GM23248 (cell line): ENCODE data around the gene HARS1.

ENCODE experiments used
- EZH2 ChIP-seq: fragments of 200-600 bp; sonication (generic); IDR thresholded peaks from 2 replicates; pipeline ENCODE4 v1.6.1; 2018; ENCODE audit warnings: antibody characterized with exemption, mild to moderate bottlenecking; ENCODE audit not compliant: insufficient read depth, poor library complexity, severe bottlenecking
- EZH2phosphoT487 ChIP-seq: fragments of 200-600 bp; sonication (generic); IDR thresholded peaks from 2 replicates; pipeline ENCODE4 v1.6.1; 2018; ENCODE audit warnings: antibody characterized with exemption, moderate library complexity, mild to moderate bottlenecking, low read depth; ENCODE audit not compliant: insufficient read depth

DNA sequence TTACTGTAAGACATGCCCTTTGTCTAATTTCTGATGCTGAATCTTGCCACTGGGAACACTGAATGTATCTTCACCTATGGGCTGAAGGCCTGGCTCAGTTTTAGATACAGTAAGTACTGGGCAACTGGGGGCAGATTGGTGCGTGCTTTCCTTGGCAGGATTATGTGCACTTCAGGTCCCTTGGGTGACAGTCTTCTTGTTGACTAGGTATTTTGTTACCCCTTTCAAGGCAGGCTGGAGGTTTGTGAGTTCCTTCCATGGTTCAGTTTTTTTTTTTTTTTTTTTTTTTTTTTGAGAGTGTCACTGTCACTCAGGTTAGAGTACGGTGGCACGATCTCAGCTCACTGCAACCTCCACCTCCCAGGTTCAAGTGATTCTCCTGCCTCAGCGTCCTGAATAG, 16.6 kb upstream of the HARS1 start:
- TF ChIP-seq EZH2phosphoT487 (no peak), EZH2 (no peak)
